ENCODE measurements around the gene GMPPA.

GMPPA gene

DNA sequence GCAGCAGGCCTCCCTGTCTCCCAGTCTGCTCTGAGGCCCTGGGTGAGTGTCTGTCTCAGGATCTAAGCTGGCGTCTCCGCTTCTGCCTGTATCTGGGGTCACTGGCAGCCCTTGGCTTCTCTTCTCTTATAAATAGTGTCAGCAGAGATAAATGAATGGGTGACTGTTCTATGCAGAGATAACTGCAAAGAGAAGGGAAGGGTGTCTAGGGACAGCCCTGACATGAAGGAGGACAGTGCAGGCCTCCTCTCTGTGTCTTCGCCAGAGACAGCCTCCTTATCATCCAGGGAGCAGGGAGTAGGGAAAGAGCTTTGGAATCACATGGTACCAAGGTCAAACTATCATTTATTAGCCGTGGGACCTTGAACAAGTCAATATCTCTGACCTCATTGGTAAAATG, 28.3 kb upstream of the GMPPA start:
- H3K27ac ChIP-seq: no peak overlapping the region

DNA sequence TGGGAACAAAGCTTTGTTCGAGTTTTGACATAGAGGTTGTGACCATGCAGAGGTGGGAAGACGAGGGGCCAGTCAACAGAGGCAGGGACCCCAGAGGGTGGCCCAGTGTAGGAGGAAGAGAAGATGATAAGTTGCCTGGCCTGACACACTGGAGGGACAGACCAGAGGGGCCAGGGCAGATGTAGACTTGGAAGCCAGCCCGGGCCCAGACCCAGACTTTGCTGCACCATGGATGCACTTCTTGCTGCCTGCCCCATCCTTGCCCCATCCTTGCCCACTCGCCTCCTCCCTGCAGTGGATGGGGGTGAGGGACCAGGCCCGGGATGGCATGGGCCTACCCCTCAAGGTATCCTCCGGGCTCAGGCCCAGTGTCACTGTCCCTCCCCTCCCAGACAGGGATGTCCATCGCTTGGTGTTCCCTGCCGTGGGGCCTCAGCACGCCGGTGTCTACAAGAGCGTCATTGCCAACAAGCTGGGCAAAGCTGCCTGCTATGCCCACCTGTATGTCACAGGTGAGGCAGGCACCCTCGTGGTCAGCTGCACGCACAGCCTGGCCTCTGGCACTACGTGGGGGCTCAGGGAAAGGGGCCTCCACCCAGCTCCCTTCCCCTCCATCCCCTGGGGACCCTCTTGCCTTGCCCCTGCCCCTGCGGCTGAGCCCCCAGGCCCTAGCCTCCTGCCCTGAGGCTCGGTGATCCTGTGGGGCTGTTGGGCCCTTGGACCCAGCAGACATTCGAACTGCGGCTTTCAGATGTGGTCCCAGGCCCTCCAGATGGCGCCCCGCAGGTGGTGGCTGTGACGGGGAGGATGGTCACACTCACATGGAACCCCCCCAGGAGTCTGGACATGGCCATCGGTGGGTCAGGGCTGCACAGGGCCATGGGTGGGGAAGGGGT, 27.0 kb upstream of the GMPPA start:
- Histone ChIP-seq H3K9me3 (ENCODE audit: severe bottlenecking) (no peaks in the 10 kb centered on the region), H3K36me3 (peaks cover 12% of the 10 kb centered on the region), H3K4me3 (ENCODE audit: low read depth, low read length) (no peak overlapping the region), H3K27ac (no peak overlapping the region; the same call in 1 of the 2 replicates), H3K27me3 (ENCODE audit: insufficient read depth, low read depth, severe bottlenecking) (no peaks in the 10 kb centered on the region)
- TF ChIP-seq, protein P1, sequence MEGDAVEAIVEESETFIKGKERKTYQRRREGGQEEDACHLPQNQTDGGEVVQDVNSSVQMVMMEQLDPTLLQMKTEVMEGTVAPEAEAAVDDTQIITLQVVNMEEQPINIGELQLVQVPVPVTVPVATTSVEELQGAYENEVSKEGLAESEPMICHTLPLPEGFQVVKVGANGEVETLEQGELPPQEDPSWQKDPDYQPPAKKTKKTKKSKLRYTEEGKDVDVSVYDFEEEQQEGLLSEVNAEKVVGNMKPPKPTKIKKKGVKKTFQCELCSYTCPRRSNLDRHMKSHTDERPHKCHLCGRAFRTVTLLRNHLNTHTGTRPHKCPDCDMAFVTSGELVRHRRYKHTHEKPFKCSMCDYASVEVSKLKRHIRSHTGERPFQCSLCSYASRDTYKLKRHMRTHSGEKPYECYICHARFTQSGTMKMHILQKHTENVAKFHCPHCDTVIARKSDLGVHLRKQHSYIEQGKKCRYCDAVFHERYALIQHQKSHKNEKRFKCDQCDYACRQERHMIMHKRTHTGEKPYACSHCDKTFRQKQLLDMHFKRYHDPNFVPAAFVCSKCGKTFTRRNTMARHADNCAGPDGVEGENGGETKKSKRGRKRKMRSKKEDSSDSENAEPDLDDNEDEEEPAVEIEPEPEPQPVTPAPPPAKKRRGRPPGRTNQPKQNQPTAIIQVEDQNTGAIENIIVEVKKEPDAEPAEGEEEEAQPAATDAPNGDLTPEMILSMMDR (IDR thresholded peaks at IDR 0.05; ENCODE audit: low read depth, low read length): no peak
- DNase-seq: no peak

More for the DNA sequence above, 28.3 kb upstream of the GMPPA start:
- no peaks in the 10 kb centered on the region for H3K9me3 ChIP-seq (ENCODE audit: severe bottlenecking)
- no peak for DNase-seq
- no peak overlapping the region for H3K4me3 ChIP-seq (ENCODE audit: low read depth, low read length)
- peaks cover 16% of the 10 kb centered on the region for H3K36me3 ChIP-seq
- TF ChIP-seq, protein P1 (IDR thresholded peaks at IDR 0.05; ENCODE audit: low read depth, low read length): no peak
- no peaks in the 10 kb centered on the region for H3K27me3 ChIP-seq (ENCODE audit: insufficient read depth, low read depth, severe bottlenecking)

DNA sequence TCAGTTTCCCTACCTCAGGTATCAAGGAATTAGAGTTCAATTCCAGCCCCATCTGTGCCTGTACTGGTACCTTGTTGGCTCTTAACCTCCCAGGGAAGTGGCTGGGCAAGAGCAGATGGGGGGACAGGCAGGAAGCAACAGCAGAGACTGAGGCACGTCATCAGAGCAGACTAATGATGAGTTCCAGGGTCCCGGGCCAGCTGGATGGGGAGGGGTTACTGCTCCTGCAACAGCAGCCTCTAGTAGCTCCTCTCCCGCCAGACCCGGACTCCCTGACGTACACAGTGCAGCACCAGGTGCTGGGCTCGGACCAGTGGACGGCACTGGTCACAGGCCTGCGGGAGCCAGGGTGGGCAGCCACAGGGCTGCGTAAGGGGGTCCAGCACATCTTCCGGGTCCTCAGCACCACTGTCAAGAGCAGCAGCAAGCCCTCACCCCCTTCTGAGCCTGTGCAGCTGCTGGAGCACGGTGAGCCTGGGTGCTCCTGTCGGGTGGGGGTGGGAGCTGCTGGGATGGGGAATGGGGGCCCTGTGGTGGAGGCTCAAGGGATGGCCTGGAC, 26.0 kb upstream of the GMPPA start:
- Histone ChIP-seq H3K36me3 (peaks cover 6% of the 10 kb centered on the region), H3K27me3 (ENCODE audit: insufficient read depth, low read depth, severe bottlenecking) (no peaks in the 10 kb centered on the region), H3K4me3 (ENCODE audit: low read depth, low read length) (no peak overlapping the region), H3K9me3 (ENCODE audit: severe bottlenecking) (no peaks in the 10 kb centered on the region), H3K27ac (no peak overlapping the region)
- TF ChIP-seq, protein P1 (IDR thresholded peaks at IDR 0.05; ENCODE audit: low read depth, low read length): no peak
- DNase-seq: no peak

DNA sequence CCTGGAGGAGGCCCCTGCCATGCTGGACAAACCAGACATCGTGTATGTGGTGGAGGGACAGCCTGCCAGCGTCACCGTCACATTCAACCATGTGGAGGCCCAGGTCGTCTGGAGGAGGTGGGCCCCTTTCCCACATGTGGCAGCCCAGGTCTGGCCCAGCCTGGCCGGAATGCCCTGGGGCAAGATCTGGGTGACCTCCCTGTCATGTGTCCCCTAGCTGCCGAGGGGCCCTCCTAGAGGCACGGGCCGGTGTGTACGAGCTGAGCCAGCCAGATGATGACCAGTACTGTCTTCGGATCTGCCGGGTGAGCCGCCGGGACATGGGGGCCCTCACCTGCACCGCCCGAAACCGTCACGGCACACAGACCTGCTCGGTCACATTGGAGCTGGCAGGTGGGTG, 25.2 kb upstream of the GMPPA start:
- TF ChIP-seq, protein P1 (IDR thresholded peaks at IDR 0.05; ENCODE audit: low read depth, low read length): no peak

DNA sequence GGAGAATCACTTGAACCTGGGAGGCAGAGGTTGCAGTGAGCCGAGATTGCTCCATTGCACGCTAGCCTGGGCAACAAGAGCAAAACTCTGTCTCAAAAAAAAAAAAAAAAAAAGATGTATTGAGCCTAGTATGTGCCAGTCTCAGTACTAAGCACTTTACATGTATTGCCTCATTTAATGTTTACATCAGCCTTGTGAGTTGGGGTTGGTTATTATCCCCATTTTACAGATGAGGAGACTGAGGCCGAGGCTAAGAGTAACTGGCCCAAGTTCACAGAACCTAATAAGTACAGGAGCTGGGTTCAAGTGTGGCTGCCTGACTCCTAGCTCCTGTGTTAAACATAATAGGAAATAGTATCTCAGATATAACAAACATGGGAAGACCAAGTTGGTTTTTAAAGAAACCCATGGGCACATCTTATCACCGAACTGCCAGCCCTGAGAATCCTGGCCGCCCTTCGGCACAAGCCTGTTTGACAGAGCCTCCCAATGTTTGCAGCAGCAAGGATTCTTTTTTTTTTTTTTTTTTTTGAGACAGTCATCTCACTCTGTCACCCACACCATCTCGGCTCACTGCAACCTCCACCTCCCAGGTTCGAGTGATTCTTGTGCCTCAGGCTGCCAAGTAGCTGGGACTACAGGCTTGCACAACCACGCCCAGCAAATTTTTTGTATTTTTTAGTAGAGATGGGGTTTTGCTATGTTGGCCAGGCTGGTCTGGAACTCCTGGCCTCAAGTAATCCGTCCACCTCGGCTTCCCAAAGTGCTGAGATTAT, 24.2 kb upstream of the GMPPA start:
- Histone ChIP-seq H3K4me3 (ENCODE audit: low read depth, low read length) (no peak overlapping the region), H3K27me3 (ENCODE audit: insufficient read depth, low read depth, severe bottlenecking) (no peaks in the 10 kb centered on the region), H3K36me3 (peaks cover 5% of the 10 kb centered on the region), H3K27ac (no peak overlapping the region), H3K9me3 (ENCODE audit: severe bottlenecking) (no peaks in the 10 kb centered on the region)
- DNase-seq: no peak
- TF ChIP-seq, protein P1 (IDR thresholded peaks at IDR 0.05; ENCODE audit: low read depth, low read length): no peak

More for the DNA sequence above, 25.2 kb upstream of the GMPPA start:
- no peak for DNase-seq
- peaks cover 5% of the 10 kb centered on the region for H3K36me3 ChIP-seq
- no peaks in the 10 kb centered on the region for H3K27me3 ChIP-seq (ENCODE audit: insufficient read depth, low read depth, severe bottlenecking)
- H3K9me3 ChIP-seq (ENCODE audit: severe bottlenecking): no peaks in the 10 kb centered on the region
- no peak overlapping the region for H3K27ac ChIP-seq
- H3K4me3 ChIP-seq (ENCODE audit: low read depth, low read length): no peak overlapping the region

All from WERI-Rb-1 (cell line).